ENCODE results near the gene HELZ2. TPM values are rescaled to one million over a fixed set of nuclear protein-coding genes. Genes with fewer than 3 reads are reported as not detected.

Gene HELZ2
- polyA plus RNA-seq, 1 of the 3 experiments (the other 2 are of a cell fraction), result 7.6 TPM

DNA sequence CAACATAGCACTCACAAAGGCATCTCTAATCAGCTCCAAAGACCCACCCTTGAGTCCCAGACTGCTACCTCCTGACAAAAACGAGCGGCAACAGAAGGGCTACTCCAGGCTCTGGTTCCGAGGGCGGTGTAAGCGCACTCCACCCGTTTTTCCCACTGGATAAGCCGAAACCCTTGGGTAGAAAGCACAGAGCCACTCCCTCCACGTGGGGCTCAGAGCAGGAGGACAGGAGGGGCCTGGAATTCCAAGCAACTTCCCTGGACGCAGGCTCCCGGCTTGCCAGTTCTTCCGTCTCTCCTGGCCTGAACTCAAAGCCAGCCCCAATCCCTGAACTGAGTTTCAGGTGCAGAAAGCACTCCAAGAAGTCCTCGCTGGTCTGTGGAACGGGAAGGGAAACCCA, 45.5 kb upstream of the HELZ2 start:
- ChIA-PET CTCF (interaction anchor here (0.6 kb wide), 1 partner anchor 292 kb away, joined by 3 read pairs; no protein-coding TSS in a partner anchor), POLR2A (no interaction called here)
- Histone ChIP-seq H3K9ac (no peak overlapping the region), H3K79me2 (ENCODE audit: insufficient read depth) (peaks cover 45% of the 10 kb centered on the region), H2AFZ (ENCODE audit: low read depth) (no peak overlapping the region), H3K9me2 (no peaks in the 10 kb centered on the region), H3F3A (replicated peaks; ENCODE audit: insufficient read depth) (no peaks in the 10 kb centered on the region), H3K4me2 (no peak overlapping the region), H3K4me1 (ENCODE audit: control insufficient read depth in 1 of 2, insufficient read depth in 2 of 2, low read depth in 1 of 2, low read length in 1 of 2) (no peaks in the 10 kb centered on the region), H3K9me3 (no peaks in the 10 kb centered on the region), H3K27ac (ENCODE audit: low read depth in 2 of 2, low read length in 1 of 2) (no peak overlapping the region), H3K36me3 (replicated peaks in 1 of 2; ENCODE audit: control insufficient read depth in 1 of 2, insufficient read depth in 2 of 2, low read length in 1 of 2) (peaks cover 7 to 12% of the 10 kb centered on the region in 2 experiments), H3K4me3 (ENCODE audit: low read depth in 2 of 2, low read length in 1 of 2) (no peak overlapping the region), H4K20me1 (ENCODE audit: insufficient read depth) (no peaks in the 10 kb centered on the region), H3K27me3 (ENCODE audit: insufficient read depth) (no peaks in the 10 kb centered on the region)
- WGBS (ENCODE audit: low lambda C conversion rate), result 90% methylated on average over 13 of the region's 13 CpGs
- no peak for DNase-seq
- TF ChIP-seq, protein P1, sequence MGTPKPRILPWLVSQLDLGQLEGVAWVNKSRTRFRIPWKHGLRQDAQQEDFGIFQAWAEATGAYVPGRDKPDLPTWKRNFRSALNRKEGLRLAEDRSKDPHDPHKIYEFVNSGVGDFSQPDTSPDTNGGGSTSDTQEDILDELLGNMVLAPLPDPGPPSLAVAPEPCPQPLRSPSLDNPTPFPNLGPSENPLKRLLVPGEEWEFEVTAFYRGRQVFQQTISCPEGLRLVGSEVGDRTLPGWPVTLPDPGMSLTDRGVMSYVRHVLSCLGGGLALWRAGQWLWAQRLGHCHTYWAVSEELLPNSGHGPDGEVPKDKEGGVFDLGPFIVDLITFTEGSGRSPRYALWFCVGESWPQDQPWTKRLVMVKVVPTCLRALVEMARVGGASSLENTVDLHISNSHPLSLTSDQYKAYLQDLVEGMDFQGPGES (IDR thresholded peaks at IDR 0.05; ENCODE audit: low read depth, low read length), result no peak
- no peak for TF ChIP-seq EP300 (IDR thresholded peaks at IDR 0.05; ENCODE audit: borderline replicate concordance in 1 of 2, low read depth in 1 of 2, low read length in 1 of 2)
- TF ChIP-seq FOXJ3 (CRISPR knock-in tag; IDR thresholded peaks at IDR 0.05), result no peak
- no peak for TF ChIP-seq POLR2AphosphoS5 (IDR thresholded peaks at IDR 0.05; ENCODE audit: low read depth, low read length)
- TF ChIP-seq GATA2 (CRISPR knock-in tag; IDR thresholded peaks at IDR 0.05), result no peak
- TF ChIP-seq FOXM1 (IDR thresholded peaks at IDR 0.05; ENCODE audit: low read depth), result no peak
- TF ChIP-seq, protein P2, sequence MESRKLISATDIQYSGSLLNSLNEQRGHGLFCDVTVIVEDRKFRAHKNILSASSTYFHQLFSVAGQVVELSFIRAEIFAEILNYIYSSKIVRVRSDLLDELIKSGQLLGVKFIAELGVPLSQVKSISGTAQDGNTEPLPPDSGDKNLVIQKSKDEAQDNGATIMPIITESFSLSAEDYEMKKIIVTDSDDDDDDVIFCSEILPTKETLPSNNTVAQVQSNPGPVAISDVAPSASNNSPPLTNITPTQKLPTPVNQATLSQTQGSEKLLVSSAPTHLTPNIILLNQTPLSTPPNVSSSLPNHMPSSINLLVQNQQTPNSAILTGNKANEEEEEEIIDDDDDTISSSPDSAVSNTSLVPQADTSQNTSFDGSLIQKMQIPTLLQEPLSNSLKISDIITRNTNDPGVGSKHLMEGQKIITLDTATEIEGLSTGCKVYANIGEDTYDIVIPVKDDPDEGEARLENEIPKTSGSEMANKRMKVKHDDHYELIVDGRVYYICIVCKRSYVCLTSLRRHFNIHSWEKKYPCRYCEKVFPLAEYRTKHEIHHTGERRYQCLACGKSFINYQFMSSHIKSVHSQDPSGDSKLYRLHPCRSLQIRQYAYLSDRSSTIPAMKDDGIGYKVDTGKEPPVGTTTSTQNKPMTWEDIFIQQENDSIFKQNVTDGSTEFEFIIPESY (IDR thresholded peaks at IDR 0.05; ENCODE audit: borderline replicate concordance, low read depth), result no peak
- TF ChIP-seq, protein P3, sequence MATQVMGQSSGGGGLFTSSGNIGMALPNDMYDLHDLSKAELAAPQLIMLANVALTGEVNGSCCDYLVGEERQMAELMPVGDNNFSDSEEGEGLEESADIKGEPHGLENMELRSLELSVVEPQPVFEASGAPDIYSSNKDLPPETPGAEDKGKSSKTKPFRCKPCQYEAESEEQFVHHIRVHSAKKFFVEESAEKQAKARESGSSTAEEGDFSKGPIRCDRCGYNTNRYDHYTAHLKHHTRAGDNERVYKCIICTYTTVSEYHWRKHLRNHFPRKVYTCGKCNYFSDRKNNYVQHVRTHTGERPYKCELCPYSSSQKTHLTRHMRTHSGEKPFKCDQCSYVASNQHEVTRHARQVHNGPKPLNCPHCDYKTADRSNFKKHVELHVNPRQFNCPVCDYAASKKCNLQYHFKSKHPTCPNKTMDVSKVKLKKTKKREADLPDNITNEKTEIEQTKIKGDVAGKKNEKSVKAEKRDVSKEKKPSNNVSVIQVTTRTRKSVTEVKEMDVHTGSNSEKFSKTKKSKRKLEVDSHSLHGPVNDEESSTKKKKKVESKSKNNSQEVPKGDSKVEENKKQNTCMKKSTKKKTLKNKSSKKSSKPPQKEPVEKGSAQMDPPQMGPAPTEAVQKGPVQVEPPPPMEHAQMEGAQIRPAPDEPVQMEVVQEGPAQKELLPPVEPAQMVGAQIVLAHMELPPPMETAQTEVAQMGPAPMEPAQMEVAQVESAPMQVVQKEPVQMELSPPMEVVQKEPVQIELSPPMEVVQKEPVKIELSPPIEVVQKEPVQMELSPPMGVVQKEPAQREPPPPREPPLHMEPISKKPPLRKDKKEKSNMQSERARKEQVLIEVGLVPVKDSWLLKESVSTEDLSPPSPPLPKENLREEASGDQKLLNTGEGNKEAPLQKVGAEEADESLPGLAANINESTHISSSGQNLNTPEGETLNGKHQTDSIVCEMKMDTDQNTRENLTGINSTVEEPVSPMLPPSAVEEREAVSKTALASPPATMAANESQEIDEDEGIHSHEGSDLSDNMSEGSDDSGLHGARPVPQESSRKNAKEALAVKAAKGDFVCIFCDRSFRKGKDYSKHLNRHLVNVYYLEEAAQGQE (IDR thresholded peaks at IDR 0.05; ENCODE audit: low read depth, low read length), result no peak
- TF ChIP-seq TCF12 (IDR thresholded peaks at IDR 0.05), result no peak
- no peak for TF ChIP-seq TEAD4 (IDR thresholded peaks at IDR 0.05; ENCODE audit: borderline replicate concordance, insufficient read depth)
- no peak for TF ChIP-seq MAX (IDR thresholded peaks at IDR 0.05; ENCODE audit: low read depth)
- no peak for TF ChIP-seq ELF1 (IDR thresholded peaks at IDR 0.05)
- TF ChIP-seq, protein P4, sequence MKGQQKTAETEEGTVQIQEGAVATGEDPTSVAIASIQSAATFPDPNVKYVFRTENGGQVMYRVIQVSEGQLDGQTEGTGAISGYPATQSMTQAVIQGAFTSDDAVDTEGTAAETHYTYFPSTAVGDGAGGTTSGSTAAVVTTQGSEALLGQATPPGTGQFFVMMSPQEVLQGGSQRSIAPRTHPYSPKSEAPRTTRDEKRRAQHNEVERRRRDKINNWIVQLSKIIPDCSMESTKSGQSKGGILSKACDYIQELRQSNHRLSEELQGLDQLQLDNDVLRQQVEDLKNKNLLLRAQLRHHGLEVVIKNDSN (IDR thresholded peaks at IDR 0.05; ENCODE audit: borderline replicate concordance, low read depth), result no peak
- TF ChIP-seq, protein P5, sequence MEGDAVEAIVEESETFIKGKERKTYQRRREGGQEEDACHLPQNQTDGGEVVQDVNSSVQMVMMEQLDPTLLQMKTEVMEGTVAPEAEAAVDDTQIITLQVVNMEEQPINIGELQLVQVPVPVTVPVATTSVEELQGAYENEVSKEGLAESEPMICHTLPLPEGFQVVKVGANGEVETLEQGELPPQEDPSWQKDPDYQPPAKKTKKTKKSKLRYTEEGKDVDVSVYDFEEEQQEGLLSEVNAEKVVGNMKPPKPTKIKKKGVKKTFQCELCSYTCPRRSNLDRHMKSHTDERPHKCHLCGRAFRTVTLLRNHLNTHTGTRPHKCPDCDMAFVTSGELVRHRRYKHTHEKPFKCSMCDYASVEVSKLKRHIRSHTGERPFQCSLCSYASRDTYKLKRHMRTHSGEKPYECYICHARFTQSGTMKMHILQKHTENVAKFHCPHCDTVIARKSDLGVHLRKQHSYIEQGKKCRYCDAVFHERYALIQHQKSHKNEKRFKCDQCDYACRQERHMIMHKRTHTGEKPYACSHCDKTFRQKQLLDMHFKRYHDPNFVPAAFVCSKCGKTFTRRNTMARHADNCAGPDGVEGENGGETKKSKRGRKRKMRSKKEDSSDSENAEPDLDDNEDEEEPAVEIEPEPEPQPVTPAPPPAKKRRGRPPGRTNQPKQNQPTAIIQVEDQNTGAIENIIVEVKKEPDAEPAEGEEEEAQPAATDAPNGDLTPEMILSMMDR (IDR thresholded peaks at IDR 0.05), result no peak
- TF ChIP-seq RCOR1 (IDR thresholded peaks at IDR 0.05; ENCODE audit: low read length), result no peak

All from SK-N-SH (cell line).